Measurements from ENCODE around the gene ZNF469. TPM values are rescaled to one million over a fixed set of nuclear protein-coding genes. Genes with fewer than 3 reads are reported as not detected.

ZNF469 gene
- total RNA-seq, 1 donor from 2014 or later, result 4.2 TPM

GRCh38 chr16:88349153-88349902 is 33.4 kb upstream of the ZNF469 start:
- Mint-ChIP-seq H3K27ac (no peak overlapping the region), H3K4me1 (peaks cover 13% of the 10 kb centered on the region), H3K9me3 (no peaks in the 10 kb centered on the region), H3K27me3 (no peaks in the 10 kb centered on the region), H3K36me3 (ENCODE audit: low read depth) (no peaks in the 10 kb centered on the region), H3K4me3 (no peak overlapping the region)
- DNase-seq (no peak), ATAC-seq (ENCODE audit: low read depth) (no peak)
- ChIA-PET CTCF (no interaction called here), POLR2A (no interaction called here)
- TF ChIP-seq, protein P1, sequence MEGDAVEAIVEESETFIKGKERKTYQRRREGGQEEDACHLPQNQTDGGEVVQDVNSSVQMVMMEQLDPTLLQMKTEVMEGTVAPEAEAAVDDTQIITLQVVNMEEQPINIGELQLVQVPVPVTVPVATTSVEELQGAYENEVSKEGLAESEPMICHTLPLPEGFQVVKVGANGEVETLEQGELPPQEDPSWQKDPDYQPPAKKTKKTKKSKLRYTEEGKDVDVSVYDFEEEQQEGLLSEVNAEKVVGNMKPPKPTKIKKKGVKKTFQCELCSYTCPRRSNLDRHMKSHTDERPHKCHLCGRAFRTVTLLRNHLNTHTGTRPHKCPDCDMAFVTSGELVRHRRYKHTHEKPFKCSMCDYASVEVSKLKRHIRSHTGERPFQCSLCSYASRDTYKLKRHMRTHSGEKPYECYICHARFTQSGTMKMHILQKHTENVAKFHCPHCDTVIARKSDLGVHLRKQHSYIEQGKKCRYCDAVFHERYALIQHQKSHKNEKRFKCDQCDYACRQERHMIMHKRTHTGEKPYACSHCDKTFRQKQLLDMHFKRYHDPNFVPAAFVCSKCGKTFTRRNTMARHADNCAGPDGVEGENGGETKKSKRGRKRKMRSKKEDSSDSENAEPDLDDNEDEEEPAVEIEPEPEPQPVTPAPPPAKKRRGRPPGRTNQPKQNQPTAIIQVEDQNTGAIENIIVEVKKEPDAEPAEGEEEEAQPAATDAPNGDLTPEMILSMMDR (IDR thresholded peaks at IDR 0.05), result no peak
- intact Hi-C loops (cut with micrococcal nuclease), result no loop called here

- peaks cover 13% of the 10 kb centered on the region for H3K4me1 Mint-ChIP-seq
- TF ChIP-seq, protein P1 (IDR thresholded peaks at IDR 0.05), result no peak
- H3K27ac Mint-ChIP-seq, result no peak overlapping the region
- intact Hi-C loops (cut with micrococcal nuclease), result no loop called here
- CTCF ChIA-PET, result no interaction called here
- no peaks in the 10 kb centered on the region for H3K9me3 Mint-ChIP-seq
- ATAC-seq (ENCODE audit: low read depth) (no peak), DNase-seq (no peak)
- H3K4me3 Mint-ChIP-seq, result no peak overlapping the region
- POLR2A ChIA-PET, result no interaction called here
- no peaks in the 10 kb centered on the region for H3K27me3 Mint-ChIP-seq
- H3K36me3 Mint-ChIP-seq (ENCODE audit: low read depth), result no peaks in the 10 kb centered on the region
Measured at GRCh38 chr16:88349903-88350900, 32.6 kb upstream of the ZNF469 start.

- TF ChIP-seq, protein P1 (IDR thresholded peaks at IDR 0.05), result no peak
- CTCF ChIA-PET, result no interaction called here
- no peak for DNase-seq
- POLR2A ChIA-PET, result no interaction called here
- H3K4me1 Mint-ChIP-seq, result peaks cover 13% of the 10 kb centered on the region
- no peak overlapping the region for H3K27ac Mint-ChIP-seq
- H3K4me3 Mint-ChIP-seq, result no peak overlapping the region
- intact Hi-C loops (cut with micrococcal nuclease), result no loop called here
- no peaks in the 10 kb centered on the region for H3K9me3 Mint-ChIP-seq
- H3K27me3 Mint-ChIP-seq, result no peaks in the 10 kb centered on the region
- H3K36me3 Mint-ChIP-seq (ENCODE audit: low read depth), result no peaks in the 10 kb centered on the region
- ATAC-seq (ENCODE audit: low read depth), result no peak
Measured at GRCh38 chr16:88350922-88351321, 31.8 kb upstream of the ZNF469 start.

DNA sequence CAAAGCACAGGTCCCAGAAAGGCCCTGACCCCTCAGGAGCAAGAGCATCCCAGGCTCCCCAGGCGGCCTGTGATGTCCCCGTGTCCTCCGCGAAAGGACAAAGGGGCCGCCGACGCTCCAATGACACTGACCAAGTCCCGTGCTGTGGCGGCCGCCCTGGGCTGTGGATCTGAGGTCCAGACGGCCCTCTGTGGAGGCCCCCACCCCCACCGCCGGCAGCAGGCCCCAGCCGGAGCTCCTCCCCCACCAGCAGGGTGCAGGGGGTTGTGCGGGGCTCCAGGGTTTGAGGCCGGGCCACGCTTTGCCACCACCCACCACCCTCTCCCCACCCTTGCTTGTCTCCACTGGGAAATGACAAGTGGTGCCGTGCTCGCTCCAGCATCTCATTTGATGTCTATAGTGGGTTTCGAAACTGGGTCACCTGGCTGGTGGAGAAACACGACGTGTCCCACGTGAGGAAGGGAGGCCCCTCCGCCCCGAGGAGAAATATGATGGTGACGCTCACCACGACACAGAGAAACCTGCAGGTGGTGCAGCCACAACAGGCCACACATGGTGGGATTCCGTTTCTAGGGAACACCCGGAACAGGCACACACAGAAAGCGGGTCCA is 31.2 kb upstream of the ZNF469 start:
- intact Hi-C loops (cut with micrococcal nuclease), result no loop called here
- DNase-seq, result no peak
- ATAC-seq (ENCODE audit: low read depth), result no peak
- CTCF ChIA-PET, result no interaction called here
- H3K27ac Mint-ChIP-seq, result no peak overlapping the region
- no peaks in the 10 kb centered on the region for H3K36me3 Mint-ChIP-seq (ENCODE audit: low read depth)
- TF ChIP-seq, protein P1 (IDR thresholded peaks at IDR 0.05), result no peak
- H3K9me3 Mint-ChIP-seq, result no peaks in the 10 kb centered on the region
- H3K4me1 Mint-ChIP-seq, result peaks cover 13% of the 10 kb centered on the region
- H3K4me3 Mint-ChIP-seq, result no peak overlapping the region
- H3K27me3 Mint-ChIP-seq, result no peaks in the 10 kb centered on the region
- POLR2A ChIA-PET, result no interaction called here

Measured in activated B cell treated with CpG ODN at 0.5 μM for 24 hours (primary cell).